Mesenchymal stem cell (in vitro differentiated cells and primary cell): ENCODE results near the gene TMPRSS2.

ENCODE experiments used
- DNase-seq: peaks from one replicate; pipeline ENCODE4 v3.0.0-alpha.2; 2013
- H2AFZ ChIP-seq: one replicate; pipeline ENCODE4 v1.6.1; 2013; ENCODE audit warnings: low read depth, mild to moderate bottlenecking, control low read depth, inconsistent platforms, low read length, moderate library complexity
- H2AK5ac ChIP-seq: 2 replicates; pipeline ENCODE4 v1.6.1; 2013; ENCODE audit warnings: low read length, moderate library complexity, mild to moderate bottlenecking, inconsistent platforms; ENCODE audit not compliant: severe bottlenecking
- H2BK120ac ChIP-seq: one replicate; pipeline ENCODE4 v1.6.1; 2013; ENCODE audit warnings: low read depth, mild to moderate bottlenecking, inconsistent platforms, low read length, moderate library complexity
- H2BK12ac ChIP-seq, 2 experiments: one replicate each; pipeline ENCODE4 v1.6.1; 2013; ENCODE audit warnings: inconsistent platforms in 2 of 2, low read length in 2 of 2, mild to moderate bottlenecking in 2 of 2, moderate library complexity in 2 of 2, control low read depth in 1 of 2
- H2BK15ac ChIP-seq: one replicate; pipeline ENCODE4 v1.6.1; 2013; ENCODE audit warnings: mild to moderate bottlenecking, low read depth, inconsistent platforms; ENCODE audit not compliant: poor library complexity, severe bottlenecking
- H2BK5ac ChIP-seq: 2 replicates; pipeline ENCODE4 v1.6.1; 2013; ENCODE audit warnings: low read depth, mild to moderate bottlenecking, low read length, control low read depth, inconsistent platforms; ENCODE audit not compliant: poor library complexity, severe bottlenecking
- H3K14ac ChIP-seq, 2 experiments: one replicate each; pipeline ENCODE4 v1.6.1; 2013; ENCODE audit warnings: inconsistent platforms in 2 of 2, low read length in 2 of 2, control low read depth in 1 of 2, mild to moderate bottlenecking in 1 of 2, moderate library complexity in 1 of 2
- H3K18ac ChIP-seq, 2 experiments: one replicate each; pipeline ENCODE4 v1.6.1; 2013; ENCODE audit warnings: inconsistent platforms in 2 of 2, low read length in 2 of 2, control low read depth in 1 of 2, low read depth in 1 of 2, mild to moderate bottlenecking in 1 of 2
- H3K23ac ChIP-seq, 2 experiments: one replicate each; pipeline ENCODE4 v1.6.1; 2013; ENCODE audit warnings: inconsistent platforms in 2 of 2, low read length in 2 of 2, mild to moderate bottlenecking in 2 of 2, moderate library complexity in 2 of 2, control low read depth in 1 of 2
- H3K27ac ChIP-seq: 2 replicates; pipeline ENCODE4 v1.5.1; 2013; ENCODE audit warnings: mild to moderate bottlenecking, moderate library complexity, low read length, control low read depth, inconsistent platforms; ENCODE audit not compliant: poor library complexity, severe bottlenecking
- H3K27me3 ChIP-seq, 2 experiments: 2 replicates each; pipeline versions ENCODE4 v1.6.1 to v1.7.0; 2013; ENCODE audit warnings: low read length in 2 of 2, mild to moderate bottlenecking in 2 of 2, moderate library complexity in 2 of 2, control low read depth in 1 of 2, inconsistent platforms in 1 of 2; ENCODE audit not compliant: control insufficient read depth in 1 of 2, insufficient read depth in 1 of 2
- H3K36me3 ChIP-seq, 2 experiments: 2 replicates each; pipeline versions ENCODE4 v1.6.1 to v1.7.0; 2013; ENCODE audit warnings: low read length in 2 of 2, control low read depth in 1 of 2, inconsistent platforms in 1 of 2, low read depth in 1 of 2, mild to moderate bottlenecking in 1 of 2; ENCODE audit not compliant: insufficient read depth in 2 of 2, control insufficient read depth in 1 of 2
- H3K4ac ChIP-seq, 2 experiments: one replicate each; pipeline ENCODE4 v1.6.1; 2013; ENCODE audit warnings: inconsistent platforms in 2 of 2, low read length in 2 of 2, mild to moderate bottlenecking in 2 of 2, moderate library complexity in 2 of 2, control low read depth in 1 of 2, low read depth in 1 of 2
- H3K4me1 ChIP-seq: 2 replicates; pipeline ENCODE4 v1.6.1; 2013; ENCODE audit warnings: low read depth, low read length, control low read depth; ENCODE audit not compliant: control insufficient read depth, insufficient read depth
- H3K4me2 ChIP-seq: 2 replicates; pipeline ENCODE4 v1.6.1; 2013; ENCODE audit warnings: low read length, mild to moderate bottlenecking, inconsistent platforms; ENCODE audit not compliant: poor library complexity, severe bottlenecking
- H3K4me3 ChIP-seq, 2 experiments: 2 replicates each; pipeline versions ENCODE4 v1.5.1 to v1.7.0; 2013; ENCODE audit warnings: low read length in 2 of 2, mild to moderate bottlenecking in 2 of 2, control low read depth in 1 of 2, low read depth in 1 of 2; ENCODE audit not compliant: insufficient read depth in 1 of 2
- H3K79me1 ChIP-seq: replicated peaks from 2 replicates; pipeline ENCODE4 v1.6.1; 2013; ENCODE audit warnings: mild to moderate bottlenecking, control low read depth, low read length, inconsistent platforms; ENCODE audit not compliant: poor library complexity, severe bottlenecking
- H3K9ac ChIP-seq: 2 replicates; pipeline ENCODE4 v1.7.0; 2013; ENCODE audit warnings: mild to moderate bottlenecking, low read length, moderate library complexity
- H3K9me3 ChIP-seq: 2 replicates; pipeline ENCODE4 v1.7.0; 2013; ENCODE audit warnings: mild to moderate bottlenecking, low read length; ENCODE audit not compliant: control insufficient read depth
- H4K8ac ChIP-seq: one replicate; pipeline ENCODE4 v1.6.1; 2013; ENCODE audit warnings: inconsistent platforms, mild to moderate bottlenecking, low read length, moderate library complexity
- H4K91ac ChIP-seq: one replicate; pipeline ENCODE4 v1.6.1; 2013; ENCODE audit warnings: mild to moderate bottlenecking, low read length, inconsistent platforms
- WGBS: methylation state at CpG from one replicate; pipeline ENCODE4 v1.1.7; 2013; ENCODE audit warnings: mixed read lengths; 5-methylcytosine and 5-hydroxymethylcytosine counted together

Gene TMPRSS2

DNA sequence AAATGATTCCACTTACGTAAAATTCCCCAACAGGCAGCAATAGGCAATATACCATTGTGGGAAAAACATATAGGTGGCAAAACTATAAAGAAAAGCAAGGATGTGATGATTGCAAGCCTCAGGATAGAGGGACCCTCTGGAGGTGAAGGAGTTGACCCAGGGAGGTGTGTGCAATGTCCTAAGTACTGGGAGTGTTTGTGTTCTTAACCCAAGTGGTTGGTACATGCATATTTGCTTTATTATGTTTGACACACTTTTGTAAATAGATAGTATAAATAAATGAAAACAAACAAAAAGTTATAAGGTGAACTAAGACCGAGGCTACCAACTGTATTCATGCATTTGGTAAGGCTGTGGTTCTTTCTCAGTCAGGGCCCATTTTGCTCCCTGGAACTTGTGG is 74.4 kb downstream of the TMPRSS2 start:
- Histone ChIP-seq H3K4me1 (peaks cover 4% of the 10 kb centered on the region), H2AK5ac (no peak overlapping the region), H3K9me3 (peaks cover 8% of the 10 kb centered on the region), H4K91ac (no peak overlapping the region), H2AFZ (no peak overlapping the region), H2BK15ac (no peak overlapping the region), H3K23ac (no peak overlapping the region), H3K27ac (no peak overlapping the region), H2BK120ac (no peak overlapping the region), H2BK12ac (no peak overlapping the region), H3K79me1 (no peaks in the 10 kb centered on the region), H3K9ac (no peak overlapping the region), H3K4ac (no peak overlapping the region), H2BK5ac (no peak overlapping the region), H3K4me2 (no peak overlapping the region), H3K36me3 (peaks cover 0 to 97% of the 10 kb centered on the region in 2 experiments), H3K27me3 (no peaks in the 10 kb centered on the region), H3K14ac (no peak overlapping the region), H3K18ac (no peak overlapping the region), H3K4me3 (no peak overlapping the region), H4K8ac (no peak overlapping the region)
- DNase-seq: no peak
- 78% methylated on average over 1 of the region's 2 CpGs for WGBS

- no peak overlapping the region for H2BK5ac ChIP-seq
- DNase-seq: no peak
- no peak overlapping the region for H2BK12ac ChIP-seq
- H2AK5ac ChIP-seq: no peak overlapping the region
- no peak overlapping the region for H3K27ac ChIP-seq
- H2BK15ac ChIP-seq: no peak overlapping the region
- no peak overlapping the region for H4K91ac ChIP-seq
- H2BK120ac ChIP-seq: no peak overlapping the region
- peaks cover 0 to 96% of the 10 kb centered on the region in 2 experiments for H3K36me3 ChIP-seq
- H3K4me2 ChIP-seq: no peak overlapping the region
- 74% methylated on average over 6 of the region's 10 CpGs for WGBS
- H3K14ac ChIP-seq: no peak overlapping the region
- H3K4ac ChIP-seq: no peak overlapping the region
- H3K27me3 ChIP-seq: no peaks in the 10 kb centered on the region
- H3K4me1 ChIP-seq: peaks cover 4% of the 10 kb centered on the region
- no peak overlapping the region for H2AFZ ChIP-seq
- H3K9ac ChIP-seq: no peak overlapping the region
- no peak overlapping the region for H4K8ac ChIP-seq
- H3K79me1 ChIP-seq: no peaks in the 10 kb centered on the region
- H3K23ac ChIP-seq: no peak overlapping the region
- H3K9me3 ChIP-seq: peaks cover 8% of the 10 kb centered on the region
- H3K4me3 ChIP-seq: no peak overlapping the region
- no peak overlapping the region for H3K18ac ChIP-seq
Measured at GRCh38 chr21:41432562-41433460, 75.1 kb downstream of the TMPRSS2 start.

GRCh38 chr21:41431788-41432548 is 76.0 kb downstream of the TMPRSS2 start:
- Histone ChIP-seq H4K91ac (no peak overlapping the region), H3K4ac (no peak overlapping the region), H3K36me3 (peaks cover 0 to 87% of the 10 kb centered on the region in 2 experiments), H3K4me3 (no peak overlapping the region), H3K9ac (no peak overlapping the region), H3K23ac (no peak overlapping the region), H3K4me1 (peaks cover 4% of the 10 kb centered on the region), H2BK15ac (no peak overlapping the region), H2AK5ac (no peak overlapping the region), H2BK120ac (no peak overlapping the region), H4K8ac (no peak overlapping the region), H3K27ac (no peak overlapping the region), H3K18ac (no peak overlapping the region), H3K9me3 (peaks cover 8% of the 10 kb centered on the region), H2BK5ac (no peak overlapping the region), H3K27me3 (peaks cover 0 to 1% of the 10 kb centered on the region in 2 experiments), H3K4me2 (no peak overlapping the region), H2BK12ac (no peak overlapping the region), H3K79me1 (no peaks in the 10 kb centered on the region), H2AFZ (no peak overlapping the region), H3K14ac (no peak overlapping the region)
- 85% methylated on average over 14 of the region's 16 CpGs for WGBS
- no peak for DNase-seq

- H3K4ac ChIP-seq: no peak overlapping the region
- no peak overlapping the region for H4K8ac ChIP-seq
- peaks cover 10% of the 10 kb centered on the region for H3K4me1 ChIP-seq
- no peak overlapping the region for H2BK120ac ChIP-seq
- H3K27ac ChIP-seq: no peak overlapping the region
- H3K9me3 ChIP-seq: peaks cover 6% of the 10 kb centered on the region
- H2BK12ac ChIP-seq: no peak overlapping the region
- no peak overlapping the region for H3K23ac ChIP-seq
- no peak overlapping the region for H3K14ac ChIP-seq
- peaks cover 0 to 68% of the 10 kb centered on the region in 2 experiments for H3K36me3 ChIP-seq
- WGBS: 71% methylated on average over 9 of the region's 9 CpGs
- no peak overlapping the region for H3K18ac ChIP-seq
- peaks cover 0 to 3% of the 10 kb centered on the region in 2 experiments for H3K27me3 ChIP-seq
- H2AK5ac ChIP-seq: no peak overlapping the region
- DNase-seq: no peak
- H3K4me3 ChIP-seq: no peak overlapping the region
- H3K79me1 ChIP-seq: no peaks in the 10 kb centered on the region
- H3K9ac ChIP-seq: no peak overlapping the region
- no peak overlapping the region for H2BK15ac ChIP-seq
- no peak overlapping the region for H2BK5ac ChIP-seq
- no peak overlapping the region for H2AFZ ChIP-seq
- H4K91ac ChIP-seq: no peak overlapping the region
- H3K4me2 ChIP-seq: no peak overlapping the region
Measured at GRCh38 chr21:41429925-41430491, 78.0 kb downstream of the TMPRSS2 start.
